GM19372 (cell line): Measurements from ENCODE around the gene TMEM174.

Experiments
- ATAC-seq: cut with Tn5 transposase; IDR thresholded peaks from one replicate; pipeline ENCODE4 v1.9.1; 2021; ENCODE audit warnings: mild to moderate bottlenecking, low read depth, moderate library complexity; ENCODE audit not compliant: unreplicated experiment

The TMEM174 gene, protein sequence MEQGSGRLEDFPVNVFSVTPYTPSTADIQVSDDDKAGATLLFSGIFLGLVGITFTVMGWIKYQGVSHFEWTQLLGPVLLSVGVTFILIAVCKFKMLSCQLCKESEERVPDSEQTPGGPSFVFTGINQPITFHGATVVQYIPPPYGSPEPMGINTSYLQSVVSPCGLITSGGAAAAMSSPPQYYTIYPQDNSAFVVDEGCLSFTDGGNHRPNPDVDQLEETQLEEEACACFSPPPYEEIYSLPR

DNA sequence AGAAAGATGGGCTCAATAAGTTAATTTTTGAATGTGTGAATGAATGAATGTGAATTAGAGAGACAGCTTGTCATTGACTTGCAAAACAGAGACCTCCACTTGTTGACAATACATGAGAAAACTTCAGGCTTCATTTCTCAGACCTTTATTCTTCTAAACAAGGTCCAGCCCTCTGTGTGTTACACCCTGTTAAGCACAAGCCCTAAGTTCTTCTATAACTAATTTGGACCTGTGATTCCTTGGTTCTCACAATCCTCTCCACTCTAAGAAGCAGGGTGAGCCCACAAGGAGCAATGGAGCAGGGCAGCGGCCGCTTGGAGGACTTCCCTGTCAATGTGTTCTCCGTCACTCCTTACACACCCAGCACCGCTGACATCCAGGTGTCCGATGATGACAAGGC is at the start of gene TMEM174:
TMEM174 (plus strand) TSS at position 243 of the 400 bp plus-strand sequence; CDS start at position 294, 51 bp downstream.
- no peak for ATAC-seq

DNA sequence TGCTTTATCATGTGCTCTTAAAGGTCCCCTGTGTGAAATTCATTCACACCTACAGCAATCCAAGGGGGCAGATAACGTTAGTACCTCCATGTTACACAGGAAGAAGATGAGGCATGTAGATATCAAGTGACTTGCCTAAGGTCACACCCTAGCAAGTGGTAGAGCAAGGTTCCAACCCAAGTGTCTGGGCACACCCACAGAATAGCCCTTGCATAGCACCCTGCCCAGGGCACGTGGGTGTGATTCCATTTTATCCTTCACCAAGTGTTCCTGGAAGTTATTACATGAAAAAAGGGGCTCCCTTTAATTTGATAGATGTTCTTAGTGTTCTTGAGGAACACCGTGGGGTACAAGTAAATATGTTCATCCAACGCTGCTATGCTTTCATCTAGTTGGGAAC is 47.7 kb upstream of the TMEM174 start:
- ATAC-seq, result no peak

DNA sequence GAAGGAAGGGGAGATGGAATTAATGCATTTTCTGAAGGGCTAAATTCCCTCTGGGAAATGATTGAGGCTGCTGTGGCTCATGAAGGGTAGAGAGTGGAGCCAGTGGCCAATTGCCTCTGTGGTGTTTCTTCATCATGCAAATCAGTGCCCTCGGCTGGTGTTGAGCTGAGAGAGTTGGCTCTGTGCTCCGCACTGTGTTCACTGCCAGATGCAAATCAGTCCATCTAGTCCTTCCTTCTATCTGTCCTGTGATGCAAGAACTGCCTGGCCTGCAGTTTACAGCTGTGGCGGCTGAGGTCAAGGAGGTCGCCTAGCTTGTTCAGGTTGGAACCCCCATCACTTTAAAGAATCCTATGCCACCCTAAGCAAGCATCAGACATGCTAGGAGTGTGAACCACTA is 46.6 kb upstream of the TMEM174 start:
- ATAC-seq, result no peak

DNA sequence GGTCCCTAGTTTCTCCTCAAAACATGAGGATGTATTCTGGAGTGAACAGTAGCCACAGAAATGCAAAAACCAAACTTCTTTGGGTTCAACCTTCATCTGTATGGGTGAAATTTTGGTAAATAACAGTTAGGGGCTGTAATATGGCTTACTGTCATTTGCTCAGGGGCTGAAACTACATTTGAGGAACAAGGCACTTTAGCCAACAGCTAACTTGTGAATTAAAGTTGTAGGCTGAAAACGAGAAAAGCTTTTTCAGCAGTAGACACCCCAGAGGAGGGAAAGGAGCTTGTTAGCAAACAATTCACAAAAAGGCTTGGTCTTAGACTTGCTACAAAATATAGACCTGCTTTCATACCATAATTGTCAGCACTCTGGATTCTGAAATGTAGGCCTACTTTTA is 46.0 kb upstream of the TMEM174 start:
- ATAC-seq, result no peak

DNA sequence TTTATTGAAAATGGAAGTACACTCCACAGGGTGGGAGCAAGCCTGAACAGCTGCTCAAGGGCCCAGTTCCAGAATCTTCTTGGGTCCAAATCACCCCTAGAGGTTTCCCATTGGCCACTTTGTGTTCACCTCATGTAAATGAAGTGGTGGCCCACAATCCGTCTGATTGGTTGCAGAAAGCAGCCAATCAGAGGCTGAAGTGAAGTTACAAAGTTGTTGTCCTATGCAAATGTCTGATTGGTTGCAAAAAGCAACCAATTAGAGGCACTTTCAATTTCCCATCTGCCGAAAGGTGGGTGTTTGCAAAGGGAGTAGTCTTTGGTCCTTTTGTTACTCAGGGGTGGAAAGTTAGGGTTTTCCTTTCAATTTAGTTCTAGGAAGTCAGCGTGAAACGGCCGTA is 43.9 kb upstream of the TMEM174 start:
- no peak for ATAC-seq

DNA sequence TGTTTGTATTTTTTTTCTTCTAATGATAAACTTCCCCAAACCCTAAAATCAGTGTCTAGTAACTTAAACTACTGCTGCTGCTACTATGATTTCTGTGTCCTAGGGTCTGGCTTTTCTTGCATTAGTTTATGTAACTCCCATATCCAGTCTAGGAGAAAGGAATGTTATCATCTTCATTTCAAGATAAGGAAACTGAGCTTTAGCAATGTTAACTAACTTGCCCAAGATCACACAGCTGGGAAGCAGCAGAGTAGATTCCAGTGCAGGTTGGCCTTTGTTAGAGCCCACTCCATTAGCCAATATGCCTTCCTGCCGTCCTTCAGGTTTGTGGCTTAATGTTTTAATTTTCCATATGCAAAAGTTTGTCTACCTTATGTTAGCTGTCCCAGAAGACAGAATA is 42.2 kb upstream of the TMEM174 start:
- ATAC-seq, result no peak

DNA sequence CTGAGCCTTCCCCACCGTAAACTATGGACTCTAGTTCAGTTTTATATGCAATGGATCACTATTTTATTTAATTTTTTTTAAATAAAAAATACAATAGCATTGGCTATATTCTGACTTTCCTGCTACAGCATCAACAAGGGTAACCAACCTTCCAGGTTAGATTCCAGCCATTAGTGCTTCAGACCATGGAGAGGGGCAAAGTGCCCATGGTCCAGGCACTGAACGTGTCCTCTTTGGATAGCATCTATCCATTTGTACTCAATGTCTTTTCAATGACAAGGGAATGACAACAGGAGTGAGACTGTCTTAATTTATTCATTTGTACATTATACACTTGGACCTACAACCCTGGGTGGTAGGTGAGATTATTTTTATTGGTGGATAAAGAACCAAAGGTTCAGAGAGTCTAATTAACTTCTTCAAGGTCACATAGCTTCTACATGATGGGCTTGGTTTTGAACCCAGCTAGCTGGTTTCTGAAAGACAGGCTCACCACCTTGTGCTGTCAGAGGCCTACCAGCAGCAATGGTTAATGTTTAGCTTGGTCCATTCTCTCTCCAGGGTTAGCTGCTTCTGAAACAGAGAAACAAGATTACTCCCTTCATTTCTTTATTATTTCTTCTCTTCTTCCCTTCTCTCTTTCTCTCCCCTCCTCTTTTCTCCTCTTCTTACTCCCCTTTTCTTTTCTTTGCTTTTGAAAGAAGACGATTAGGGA is 41.1 kb upstream of the TMEM174 start:
- no peak for ATAC-seq

DNA sequence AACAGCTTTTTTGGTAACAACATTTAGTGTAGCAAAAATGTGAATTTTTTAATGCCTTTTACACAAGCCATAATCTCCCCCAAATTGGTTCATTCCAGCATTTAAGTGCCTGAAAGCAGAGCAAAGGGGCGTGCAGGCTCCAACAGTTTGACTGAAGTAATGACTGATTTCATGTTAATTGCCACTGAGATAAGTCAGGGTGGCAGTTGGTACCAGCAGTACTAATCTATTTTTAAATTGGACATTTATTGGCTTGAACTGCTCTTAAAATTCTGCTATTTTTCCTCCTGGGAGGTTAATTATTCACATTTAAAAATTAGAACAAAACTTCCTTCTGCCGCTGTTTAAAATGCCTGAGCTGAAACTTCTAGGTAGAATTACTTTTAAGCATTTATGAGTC is 40.2 kb upstream of the TMEM174 start:
- ATAC-seq, result no peak

DNA sequence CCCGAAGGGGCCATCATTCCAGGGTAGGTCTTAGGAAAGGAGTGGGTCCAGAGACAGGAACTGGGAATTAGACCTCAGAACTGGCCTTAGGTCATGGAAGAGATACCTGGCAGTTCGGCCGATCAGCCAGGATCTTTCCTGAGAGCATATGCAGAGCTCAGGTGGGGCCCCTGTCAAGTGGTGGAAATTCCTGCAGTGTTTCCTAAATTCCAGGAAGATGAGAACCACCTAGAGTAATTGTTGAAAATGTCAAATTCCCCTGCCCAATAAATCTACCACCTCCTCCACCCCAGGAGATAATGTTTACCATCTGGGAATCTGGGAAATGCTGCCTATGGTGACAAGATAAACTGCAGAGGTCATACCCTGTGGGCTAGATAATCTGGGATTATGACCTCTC is 38.0 kb upstream of the TMEM174 start:
- no peak for ATAC-seq

DNA sequence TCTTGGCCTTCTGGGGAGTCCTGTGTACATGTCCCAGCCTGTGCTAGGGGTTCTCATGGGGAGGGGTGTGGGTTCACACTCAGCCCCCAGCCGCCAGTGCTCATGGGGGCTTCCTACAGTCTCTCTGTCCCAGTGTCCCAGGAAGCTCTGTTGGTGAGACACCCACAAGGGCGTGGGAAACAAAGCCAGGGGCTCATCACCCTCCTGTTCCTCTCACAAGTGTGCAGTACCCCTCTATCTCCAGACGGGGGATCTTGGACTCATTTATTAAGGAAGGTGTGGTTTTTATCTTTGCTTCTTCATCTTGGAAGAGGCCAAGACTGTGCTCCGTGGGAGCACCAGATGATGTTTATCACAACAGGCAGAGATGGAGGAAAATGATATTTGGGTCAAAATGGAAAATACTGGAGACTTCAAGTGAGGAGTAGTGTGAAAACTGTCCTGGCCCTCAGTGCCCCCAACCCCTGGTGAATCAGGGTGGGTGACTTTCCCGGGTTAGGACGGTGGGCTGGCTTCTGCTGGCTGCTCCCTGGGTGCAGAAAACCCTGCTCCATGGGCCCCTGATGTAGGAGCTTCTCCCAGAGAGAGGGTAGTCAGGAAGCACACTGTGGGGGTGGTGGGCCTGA is 37.5 kb upstream of the TMEM174 start:
- no peak for ATAC-seq

DNA sequence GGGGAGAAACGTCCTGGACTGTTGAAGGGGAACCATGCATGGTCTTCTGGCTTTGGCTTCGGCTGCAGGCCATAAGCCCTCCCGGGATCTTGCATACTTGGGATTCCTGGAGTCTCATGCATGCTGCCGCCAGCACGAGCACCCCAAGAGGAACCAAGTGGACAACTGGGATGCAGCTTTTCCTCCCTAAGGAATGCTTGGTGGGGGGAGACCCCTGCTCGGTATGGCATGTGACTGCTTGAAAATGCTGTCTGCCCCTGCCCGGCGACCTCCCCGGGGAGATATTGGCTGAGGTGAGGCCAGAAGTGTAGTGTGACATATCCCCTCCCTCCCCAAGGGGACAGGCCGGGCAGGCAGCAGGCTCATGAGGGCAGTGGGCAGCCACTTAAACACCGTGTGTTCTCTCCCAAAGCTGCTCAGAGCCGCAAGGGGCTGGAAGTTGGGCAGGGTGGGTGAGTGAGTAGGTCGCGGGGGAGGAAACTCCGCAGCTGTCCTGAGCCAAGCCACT is 36.9 kb upstream of the TMEM174 start:
- ATAC-seq, result no peak

DNA sequence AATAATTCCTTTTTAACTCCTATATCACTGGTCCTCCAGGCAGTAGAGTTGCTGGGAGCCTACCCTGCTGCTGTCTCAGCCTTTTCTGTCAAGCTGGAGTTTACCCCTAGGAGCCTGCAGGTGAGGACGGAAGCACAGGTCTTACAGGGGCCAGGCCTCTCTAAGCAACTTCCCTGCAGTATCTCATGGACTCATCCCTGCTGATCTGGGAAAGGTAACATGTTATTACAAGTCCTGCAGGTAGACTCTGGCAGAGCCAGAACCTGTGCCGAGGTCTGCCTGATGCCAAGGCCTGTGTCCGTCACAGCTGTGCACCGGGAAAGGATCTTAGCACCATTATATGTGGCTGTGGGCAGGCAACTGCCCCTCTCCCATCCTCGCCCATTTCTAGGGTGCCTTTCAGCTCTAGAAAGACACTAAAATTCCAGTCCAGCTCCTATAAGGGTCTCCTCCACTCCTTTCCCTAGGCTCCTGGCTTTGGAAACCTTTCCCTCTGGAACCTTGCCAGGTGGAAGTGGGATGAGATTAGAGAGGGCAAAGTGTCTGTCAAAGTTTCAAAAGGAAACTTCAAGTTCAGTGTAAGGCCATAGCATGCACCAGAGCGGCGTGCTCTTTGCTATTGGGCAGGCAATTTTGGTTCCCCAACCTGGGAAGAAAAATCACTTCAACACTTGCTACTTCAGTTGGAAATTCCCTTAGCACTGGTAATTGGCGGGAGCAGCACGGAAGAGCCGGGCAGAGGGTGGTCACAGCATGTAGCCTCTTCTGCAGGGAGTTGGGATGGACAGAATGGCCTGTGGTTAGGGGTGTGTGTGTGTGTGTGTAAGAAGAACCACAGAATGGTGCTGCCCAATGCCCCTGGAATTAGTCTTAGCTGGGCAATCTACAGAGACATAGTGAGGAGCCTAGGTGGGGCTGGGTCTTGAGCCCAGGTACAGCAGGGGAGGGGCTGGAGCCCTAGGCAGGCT is 35.1 kb upstream of the TMEM174 start:
- no peak for ATAC-seq

DNA sequence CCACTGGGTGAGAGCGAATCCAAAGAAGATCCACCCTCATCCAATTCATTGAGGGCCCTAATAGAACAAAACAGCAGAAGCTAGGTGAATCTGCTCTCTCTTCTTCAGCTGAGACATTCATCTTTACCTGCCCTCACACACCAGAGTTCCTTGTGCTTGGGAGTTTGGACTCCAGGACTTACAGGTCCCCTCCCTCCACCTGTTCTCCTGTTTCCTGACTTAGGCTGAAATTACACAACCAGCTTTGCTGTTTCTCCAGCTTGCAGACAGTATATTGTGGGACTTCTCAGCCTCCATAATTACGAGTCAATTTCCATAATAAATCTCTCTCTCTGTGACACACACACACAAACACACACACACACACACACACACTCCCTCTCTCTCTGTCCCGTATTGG is 33.5 kb upstream of the TMEM174 start:
- ATAC-seq, result no peak

DNA sequence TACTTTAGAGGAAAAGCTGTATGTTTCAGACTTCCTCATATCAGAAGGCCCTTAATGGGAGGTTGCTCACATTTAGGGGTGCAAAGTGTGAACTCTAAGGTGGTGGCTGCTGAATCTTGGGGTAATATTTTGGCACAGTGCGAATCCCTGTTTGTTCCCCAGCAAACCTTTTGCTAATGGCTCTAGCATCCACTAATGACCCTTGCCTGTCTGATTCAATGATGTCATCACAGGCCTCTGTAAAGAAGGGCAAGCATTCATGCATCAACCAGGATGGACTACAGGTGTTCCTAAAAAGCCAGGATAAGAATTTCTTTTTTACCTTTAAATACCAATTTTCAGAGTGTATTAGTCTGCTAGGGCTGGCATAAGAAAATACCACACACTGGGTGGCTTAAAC is 32.2 kb upstream of the TMEM174 start:
- no peak for ATAC-seq

DNA sequence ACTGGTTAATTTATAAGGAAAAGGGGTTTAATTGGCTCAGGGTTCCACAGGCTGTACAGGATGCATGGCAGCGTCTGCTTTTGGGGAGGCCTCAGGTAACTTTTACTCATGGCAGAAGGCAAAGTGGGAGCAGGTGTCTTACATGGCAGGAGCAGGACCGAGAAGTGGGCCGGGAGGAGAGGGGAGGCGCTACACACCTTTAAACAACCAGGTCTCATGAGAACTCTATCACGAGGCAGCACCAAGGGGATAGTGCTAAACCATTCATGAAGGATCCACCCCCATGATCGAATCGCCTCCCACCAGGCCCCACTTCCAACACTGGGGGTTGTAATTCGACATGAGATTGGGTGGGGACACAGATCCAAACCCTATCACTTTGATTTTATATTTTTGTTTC is 31.0 kb upstream of the TMEM174 start:
- no peak for ATAC-seq

DNA sequence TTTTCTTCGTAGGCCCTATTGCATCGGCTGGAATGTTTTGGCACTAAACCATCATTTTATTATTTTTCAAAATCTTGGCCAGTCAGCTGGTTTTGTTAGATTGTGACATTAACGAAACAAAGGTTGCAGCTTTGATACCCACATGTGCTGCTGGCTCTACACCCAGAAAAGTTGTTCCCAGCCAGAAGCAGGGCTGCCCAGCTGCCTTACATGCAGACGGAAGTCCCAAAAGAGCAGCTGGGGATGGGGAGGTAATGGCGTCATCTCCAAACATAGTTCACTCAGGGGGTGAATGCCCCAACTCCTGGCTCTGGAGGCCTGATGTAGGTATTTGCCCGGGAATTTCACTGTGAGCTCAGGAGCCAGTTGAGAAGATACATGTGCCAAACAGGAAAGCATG is 29.3 kb upstream of the TMEM174 start:
- no peak for ATAC-seq

DNA sequence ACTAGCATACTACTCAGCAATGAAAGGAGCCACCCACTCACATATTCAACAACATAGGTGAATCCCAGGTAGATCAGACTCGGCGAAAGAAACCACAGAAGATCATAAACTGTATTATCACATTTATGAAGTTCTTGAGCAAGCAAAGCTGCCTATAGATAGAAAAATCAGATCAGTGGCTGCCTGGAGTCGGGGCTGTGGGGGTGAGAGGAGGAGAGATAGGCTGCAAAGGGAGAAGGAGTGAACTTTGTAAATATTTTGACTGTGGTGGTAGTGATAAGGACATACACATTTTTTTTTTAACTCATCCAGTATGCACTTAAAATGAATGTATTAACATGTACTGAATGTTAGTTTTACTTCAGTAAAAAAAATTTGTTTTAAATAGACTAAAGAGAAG is 23.5 kb upstream of the TMEM174 start:
- ATAC-seq, result no peak

DNA sequence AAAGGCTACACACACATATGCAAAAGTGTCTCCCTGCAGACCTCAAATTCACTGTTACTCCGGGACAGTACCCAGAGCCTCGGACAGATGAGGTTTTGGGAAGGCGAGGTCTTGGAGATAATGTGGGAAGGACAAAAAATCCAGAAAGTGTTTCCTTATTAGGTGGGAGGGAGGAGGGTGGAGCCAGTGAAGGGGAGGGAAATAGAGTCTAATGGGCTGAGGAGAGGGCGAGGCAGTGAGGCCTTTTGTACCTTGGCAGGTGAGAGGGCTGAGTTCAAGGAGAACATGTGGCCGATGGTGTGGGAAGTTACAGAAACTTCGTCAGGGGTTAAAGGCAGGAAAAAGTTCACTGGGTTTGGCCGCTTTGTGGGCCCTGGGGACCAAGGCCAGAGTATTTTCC is 22.1 kb upstream of the TMEM174 start:
- no peak for ATAC-seq

DNA sequence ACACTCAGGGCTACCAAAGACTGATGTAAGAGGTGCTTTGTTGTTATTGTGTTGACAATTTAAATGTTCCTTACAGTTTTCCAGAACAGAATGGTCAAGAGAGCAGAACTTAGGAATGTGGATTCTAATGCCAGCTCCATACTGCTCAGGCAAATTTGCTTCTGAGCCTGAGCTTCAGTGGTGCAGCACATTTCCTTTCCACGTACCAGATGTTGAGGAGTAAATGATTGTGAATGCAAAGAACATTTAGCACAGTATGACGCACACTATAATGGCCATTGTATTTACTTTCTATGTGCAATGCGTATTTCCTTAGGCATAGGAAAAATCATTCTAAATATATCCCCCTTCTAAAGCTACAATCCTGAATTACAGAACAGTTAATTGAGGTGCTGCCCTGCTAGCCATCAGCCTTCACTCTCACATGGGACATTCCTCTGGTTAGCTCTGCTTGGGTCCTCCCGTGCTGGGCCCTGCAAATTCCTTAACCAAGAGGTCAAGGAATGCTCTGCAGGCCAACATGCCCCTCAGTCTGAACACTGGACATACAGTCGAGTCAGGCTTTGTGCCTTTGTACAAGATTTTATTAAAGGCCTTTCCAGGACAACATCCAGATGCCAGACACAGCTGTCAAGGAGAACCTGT is 21.1 kb upstream of the TMEM174 start:
- no peak for ATAC-seq
